Effector memory CD8-positive, alpha-beta T cell (primary cell): ENCODE results near the gene MAN2B1.

ENCODE experiments used
- ATAC-seq: fragments of 150-1000 bp; cut with Tn5 transposase; replicated peaks from 2 replicates; pipeline ENCODE4 v1.10.0; 2021; ENCODE audit warnings: mild to moderate bottlenecking, moderate library complexity
- DNase-seq, 3 experiments: peaks; one replicate each; pipeline ENCODE4 v3.0.0; 2021
- H3K27ac Mint-ChIP-seq, 2 donors: one replicate each; pipeline ENCODE4 v1.8.0; 2022; ENCODE audit warnings: mild to moderate bottlenecking in 2 of 2, mixed read lengths in 2 of 2, moderate library complexity in 2 of 2
- H3K27me3 Mint-ChIP-seq, 2 donors: one replicate each; pipeline ENCODE4 v1.8.0; 2022; ENCODE audit warnings: mixed read lengths in 2 of 2
- H3K36me3 Mint-ChIP-seq: one replicate; pipeline ENCODE4 v1.8.0; 2022; ENCODE audit warnings: mild to moderate bottlenecking, moderate library complexity, mixed read lengths; ENCODE audit not compliant: insufficient read depth
- H3K4me1 Mint-ChIP-seq, 2 donors: one replicate each; pipeline ENCODE4 v1.8.0; 2022; ENCODE audit warnings: low read depth in 2 of 2, mixed read lengths in 2 of 2
- H3K4me3 Mint-ChIP-seq, 2 donors: one replicate each; pipeline ENCODE4 v1.8.0; 2022; ENCODE audit warnings: mild to moderate bottlenecking in 2 of 2, mixed read lengths in 2 of 2, moderate library complexity in 2 of 2
- H3K9me3 Mint-ChIP-seq, 2 donors: one replicate each; pipeline ENCODE4 v1.8.0; 2022; ENCODE audit warnings: mixed read lengths in 2 of 2

The MAN2B1 gene

GRCh38 chr19:12610540-12611360, 55.8 kb downstream of the MAN2B1 start, which contains the start of the genes ZNF490 and ZNF791:
ZNF490 (minus strand) TSS chr19:12610813; CDS start chr19:12610680, 133 bp downstream.
ZNF791 (plus strand) TSS chr19:12610920; CDS start chr19:12611080, 160 bp downstream.
- peak; percentile 96 to 98 (median 97) for DNase-seq
- Mint-ChIP-seq H3K36me3 (peaks cover 44% of the 10 kb centered on the region), H3K27ac (peak within 1 kb of the TSS; percentile 99), H3K27me3 (no peaks in the 10 kb centered on the region), H3K9me3 (no peaks in the 10 kb centered on the region), H3K4me1 (peaks cover 25 to 29% of the 10 kb centered on the region in 2 donors), H3K4me3 (peak within 1 kb of the TSS; percentile 97 to 99)
- ATAC-seq: peak; percentile 87

GRCh38 chr19:12607631-12608030, 58.9 kb downstream of the MAN2B1 start:
- Mint-ChIP-seq H3K4me3 (no peak overlapping the region), H3K36me3 (peaks cover 19% of the 10 kb centered on the region), H3K27ac (no peak overlapping the region), H3K4me1 (peaks cover 11 to 12% of the 10 kb centered on the region in 2 donors), H3K27me3 (no peaks in the 10 kb centered on the region), H3K9me3 (no peaks in the 10 kb centered on the region)
- no peak for ATAC-seq
- no peak for DNase-seq

GRCh38 chr19:12606796-12607195, 59.7 kb downstream of the MAN2B1 start:
- ATAC-seq (no peak), DNase-seq (no peak)
- peaks cover 11% of the 10 kb centered on the region in 2 donors for H3K4me1 Mint-ChIP-seq
- H3K27ac Mint-ChIP-seq: no peak overlapping the region
- no peaks in the 10 kb centered on the region for H3K27me3 Mint-ChIP-seq
- H3K4me3 Mint-ChIP-seq: no peak overlapping the region
- H3K36me3 Mint-ChIP-seq: peaks cover 16% of the 10 kb centered on the region
- H3K9me3 Mint-ChIP-seq: no peaks in the 10 kb centered on the region

- peaks cover 0 to 3% of the 10 kb centered on the region in 2 donors for H3K4me1 Mint-ChIP-seq
- DNase-seq (no peak), ATAC-seq (peak; percentile 76)
- H3K4me3 Mint-ChIP-seq: no peak overlapping the region
- H3K36me3 Mint-ChIP-seq: peaks cover 22% of the 10 kb centered on the region
- peak overlapping the region; percentile 8 to 41 for H3K27ac Mint-ChIP-seq
- no peaks in the 10 kb centered on the region for H3K9me3 Mint-ChIP-seq
- H3K27me3 Mint-ChIP-seq: no peaks in the 10 kb centered on the region
These were observed 62.8 kb downstream of the MAN2B1 start for GRCh38 chr19:12603714-12604113.

GRCh38 chr19:12597594-12597993, 68.9 kb downstream of the MAN2B1 start:
- no peak for DNase-seq
- Mint-ChIP-seq H3K27me3 (no peaks in the 10 kb centered on the region), H3K9me3 (no peaks in the 10 kb centered on the region), H3K27ac (no peak overlapping the region), H3K4me1 (peaks cover 0 to 3% of the 10 kb centered on the region in 2 donors), H3K4me3 (no peak overlapping the region), H3K36me3 (peaks cover 24% of the 10 kb centered on the region)
- no peak for ATAC-seq

- H3K4me3 Mint-ChIP-seq: no peak overlapping the region
- H3K36me3 Mint-ChIP-seq: peaks cover 24% of the 10 kb centered on the region
- H3K27me3 Mint-ChIP-seq: no peaks in the 10 kb centered on the region
- no peak overlapping the region for H3K27ac Mint-ChIP-seq
- H3K4me1 Mint-ChIP-seq: peaks cover 0 to 3% of the 10 kb centered on the region in 2 donors
- ATAC-seq: no peak
- no peak for DNase-seq
- H3K9me3 Mint-ChIP-seq: no peaks in the 10 kb centered on the region
These were observed 69.5 kb downstream of the MAN2B1 start for GRCh38 chr19:12596927-12597548.
